ENCODE data around the gene ACTN4.

The ACTN4 gene

DNA sequence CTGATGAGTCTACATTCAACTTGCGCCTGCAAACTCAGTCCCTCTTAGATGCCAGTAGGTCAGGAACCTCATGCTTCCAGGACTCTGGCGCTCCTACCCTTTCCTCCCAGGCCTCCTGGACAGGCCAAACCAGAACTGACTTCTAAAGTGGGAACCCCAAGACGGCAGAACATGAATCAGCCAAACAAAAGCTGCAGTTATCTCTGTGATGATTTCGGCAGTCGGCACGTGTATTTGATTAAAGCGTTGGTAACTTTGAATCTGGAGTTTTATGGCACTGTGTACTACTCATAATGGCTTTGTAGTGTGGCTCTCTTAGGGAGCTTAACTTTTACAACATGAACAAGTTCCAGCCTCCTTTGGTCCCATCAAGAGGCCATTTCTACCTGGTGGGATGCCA, 13.7 kb downstream of the ACTN4 start:
- DNase-seq (ENCODE audit: low spot score) = no peak

- no peak for DNase-seq (ENCODE audit: low spot score)
Observed at GRCh38 chr19:38661996-38662395, 14.5 kb downstream of the ACTN4 start.

GRCh38 chr19:38662537-38663155, 15.2 kb downstream of the ACTN4 start:
- no peak for DNase-seq (ENCODE audit: low spot score)

- no peak for DNase-seq (ENCODE audit: low spot score)
Observed at GRCh38 chr19:38663156-38663651, 15.8 kb downstream of the ACTN4 start.

- no peak for DNase-seq (ENCODE audit: low spot score)
Observed at GRCh38 chr19:38663957-38664502, 16.6 kb downstream of the ACTN4 start.

GRCh38 chr19:38664503-38665211, 17.2 kb downstream of the ACTN4 start:
- no peak for DNase-seq (ENCODE audit: low spot score)

- DNase-seq (ENCODE audit: low spot score) = no peak
Observed at GRCh38 chr19:38665219-38665931, 17.9 kb downstream of the ACTN4 start.

- DNase-seq (ENCODE audit: low spot score) = no peak
Observed at GRCh38 chr19:38665950-38666662, 18.7 kb downstream of the ACTN4 start.

DNA sequence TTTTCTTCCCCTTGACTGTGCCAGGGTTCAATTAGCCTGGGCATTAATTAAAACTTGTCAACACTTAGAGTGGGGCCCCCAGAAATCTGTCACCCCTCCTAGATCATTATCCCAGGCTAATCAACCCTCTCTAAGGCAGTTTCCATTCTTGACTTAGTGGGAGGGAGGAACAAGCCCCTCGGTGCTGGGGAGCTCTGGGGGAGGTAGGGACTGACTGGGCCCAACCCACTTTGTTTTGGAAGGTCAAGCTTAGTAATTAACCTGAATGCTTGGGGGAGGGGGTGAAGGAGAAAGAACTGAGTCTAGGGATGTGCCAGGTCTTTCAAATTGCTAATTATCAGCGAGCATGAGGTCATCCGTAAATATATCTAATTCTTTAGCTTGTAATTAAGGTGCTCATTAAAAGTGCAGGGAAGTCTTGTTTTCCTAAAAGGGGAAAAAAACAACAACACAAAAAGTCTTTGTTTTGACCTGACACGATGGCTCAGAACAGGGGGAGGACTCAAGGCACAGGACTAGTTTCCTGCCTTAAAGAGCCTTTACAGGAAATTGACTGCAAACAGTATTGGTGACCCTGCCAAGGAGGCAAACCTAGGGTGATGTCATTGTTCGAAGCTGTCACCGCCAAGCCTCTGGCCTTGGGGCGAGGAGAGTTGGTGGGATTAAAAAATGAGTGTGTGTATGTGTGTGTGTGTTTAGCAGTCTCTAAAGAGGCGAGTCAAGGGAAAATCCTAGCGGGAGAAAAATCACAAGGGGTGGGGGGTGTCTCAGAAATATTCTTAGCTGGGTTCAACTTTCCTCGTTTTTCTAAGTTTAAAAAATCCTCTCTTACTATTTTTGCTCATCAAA, 19.4 kb downstream of the ACTN4 start:
- peak; percentile 63 for DNase-seq (ENCODE audit: low spot score)

- DNase-seq (ENCODE audit: low spot score) = no peak
Observed at GRCh38 chr19:38667661-38668171, 20.3 kb downstream of the ACTN4 start.

- peak; percentile 46 for DNase-seq (ENCODE audit: low spot score)
Observed at GRCh38 chr19:38669552-38669951, 22.1 kb downstream of the ACTN4 start.

DNA sequence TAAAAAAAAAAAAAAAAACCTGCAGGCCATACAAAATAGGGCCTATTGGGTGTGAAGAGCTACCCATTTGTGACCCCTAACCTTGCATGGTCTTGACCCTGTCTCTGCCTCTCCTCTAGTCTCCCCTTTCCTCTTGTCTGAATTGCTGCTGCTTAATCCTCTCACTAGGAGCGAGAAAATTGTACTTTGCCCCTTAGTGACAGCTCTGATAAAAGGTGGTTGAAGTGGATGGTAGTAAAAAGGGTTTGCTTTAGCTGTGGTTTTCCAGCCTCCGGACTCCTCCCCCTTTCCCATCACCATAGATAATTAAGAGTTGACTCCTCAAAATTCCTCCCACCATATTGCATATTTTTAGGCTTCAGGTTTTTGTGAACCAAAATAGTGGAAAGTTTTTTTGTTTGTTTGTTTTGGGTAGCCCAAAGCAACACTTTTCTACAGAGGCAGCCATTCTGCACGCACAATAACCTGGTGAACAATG, 23.5 kb downstream of the ACTN4 start:
- no peak for DNase-seq (ENCODE audit: low spot score)

- DNase-seq (ENCODE audit: low spot score) = no peak
Observed at GRCh38 chr19:38671654-38672053, 24.2 kb downstream of the ACTN4 start.

- no peak for DNase-seq (ENCODE audit: low spot score)
Observed at GRCh38 chr19:38673030-38673429, 25.6 kb downstream of the ACTN4 start.

DNA sequence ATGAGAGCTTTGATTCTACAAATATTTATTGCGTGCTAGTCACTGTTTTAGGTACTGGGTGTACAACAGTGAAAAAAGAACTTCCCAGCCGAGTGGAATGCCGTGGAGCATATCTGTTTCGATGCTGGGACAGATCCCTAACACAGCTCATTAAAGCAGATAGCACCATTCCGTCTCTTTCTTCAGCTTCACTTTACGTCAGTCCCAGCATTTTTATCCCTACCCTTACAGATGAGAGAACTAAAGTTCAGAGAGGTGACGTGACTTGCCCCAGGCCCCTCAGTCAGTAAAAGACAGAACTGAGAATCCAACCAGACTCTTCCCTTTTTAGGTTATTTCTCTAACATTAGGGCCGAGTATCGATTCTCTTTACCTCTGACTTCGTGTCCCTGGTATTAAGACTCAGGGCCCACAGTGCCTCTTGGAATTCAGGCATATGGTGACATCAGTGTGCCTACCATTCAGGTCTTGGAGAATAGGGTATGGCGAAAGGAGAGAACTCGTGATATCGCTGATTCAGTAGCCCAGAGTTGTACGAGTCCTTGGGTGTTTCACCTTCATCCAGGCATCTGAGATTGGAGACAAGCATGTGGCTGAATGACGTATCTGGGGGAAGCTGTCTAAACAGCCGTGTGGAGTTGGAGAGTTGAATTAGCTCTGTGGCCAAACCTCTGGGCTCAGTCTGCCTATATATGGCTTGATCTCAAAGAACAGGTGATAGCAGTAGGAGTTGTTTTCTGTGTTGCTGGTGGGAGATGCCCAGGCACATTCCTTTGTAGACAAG, 27.1 kb downstream of the ACTN4 start:
- no peak for DNase-seq (ENCODE audit: low spot score)

GRCh38 chr19:38675611-38676010, 28.2 kb downstream of the ACTN4 start:
- DNase-seq (ENCODE audit: low spot score) = no peak

GRCh38 chr19:38676023-38676877, 28.8 kb downstream of the ACTN4 start:
- no peak for DNase-seq (ENCODE audit: low spot score)

DNA sequence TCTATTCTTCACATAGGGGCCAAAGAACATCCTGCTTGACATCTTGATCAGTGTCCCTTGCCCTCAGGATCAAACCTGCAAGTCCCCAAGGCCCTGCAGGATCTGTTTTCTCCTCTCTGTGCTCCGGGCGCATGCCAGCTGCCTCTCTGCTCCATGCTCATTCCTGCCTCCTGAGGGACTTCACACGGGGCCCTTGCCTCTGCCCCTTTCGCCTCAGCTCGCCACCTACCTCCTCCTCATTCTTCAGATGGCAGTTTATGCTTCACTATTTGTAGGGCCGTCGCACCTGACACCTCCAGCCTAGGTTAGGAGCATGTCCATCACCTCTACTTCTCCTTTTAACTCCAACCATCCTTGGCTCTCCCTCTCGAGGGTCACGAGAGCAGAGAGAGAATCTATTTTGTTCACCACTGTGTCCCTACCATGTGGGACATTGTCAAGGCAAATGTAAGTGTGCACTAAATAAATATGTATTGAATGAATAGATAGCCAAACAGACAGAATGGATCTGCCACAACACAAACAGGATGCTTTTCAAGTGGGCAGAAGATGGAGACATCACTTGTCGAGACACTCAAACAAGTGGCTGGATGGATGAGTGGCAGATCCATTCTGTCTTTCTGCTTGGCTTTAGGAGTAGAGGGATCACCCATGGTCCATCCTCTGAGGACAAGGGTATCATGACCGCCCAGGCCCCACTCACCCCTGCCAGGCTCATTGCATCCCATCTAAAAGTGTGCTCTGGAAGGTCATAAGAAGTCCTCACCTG, 29.6 kb downstream of the ACTN4 start:
- DNase-seq (ENCODE audit: low spot score) = no peak

All from CD4-positive, alpha-beta T cell treated with Interleukin-15 for 4 hours (primary cell).